ENCODE results near the gene SLC7A10. TPM values are rescaled to one million over a fixed set of nuclear protein-coding genes. Genes with fewer than 3 reads are reported as not detected.

The SLC7A10 gene
- total RNA-seq = not detected in 2 replicates

DNA sequence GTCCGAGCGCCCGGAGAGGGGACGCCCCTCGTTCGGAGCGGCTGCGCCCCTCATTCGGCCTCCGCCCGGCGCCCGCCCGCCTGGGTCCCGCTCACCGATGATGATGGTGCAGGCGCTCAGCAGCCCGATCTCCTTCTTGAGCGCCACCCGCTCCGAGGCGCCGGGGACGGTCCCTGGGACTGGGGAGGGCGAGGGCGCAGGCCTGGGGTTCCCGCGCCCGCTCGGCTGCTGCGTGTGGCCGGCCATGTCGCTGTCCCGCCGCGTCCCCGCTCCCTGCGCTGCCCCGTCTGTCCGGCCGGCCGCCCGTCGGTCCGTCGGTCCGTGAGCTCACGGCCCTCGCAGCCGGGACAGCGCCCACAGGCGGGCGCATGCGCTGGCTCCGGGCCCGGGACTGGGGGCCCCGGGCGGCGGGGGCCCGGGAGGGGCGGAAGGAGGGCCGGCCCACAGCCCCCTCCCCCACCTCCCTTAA lies at the start of gene SLC7A10:
Gene SLC7A10, minus strand, starts transcription at position 393 of the 469 bp plus-strand sequence. Its CDS starts 147 bp downstream, at position 246.
- Histone ChIP-seq H3K36me3 (ENCODE audit: control insufficient read depth, insufficient read depth, low read length) (no peaks in the 10 kb centered on the region), H3K27me3 (ENCODE audit: control insufficient read depth, insufficient read depth, low read length) (peaks cover 41% of the 10 kb centered on the region), H3K4me3 (ENCODE audit: low read depth, low read length) (no peak within 1 kb of the TSS)
- no peak for DNase-seq (ENCODE audit: low read depth)
- TF ChIP-seq, protein P1, sequence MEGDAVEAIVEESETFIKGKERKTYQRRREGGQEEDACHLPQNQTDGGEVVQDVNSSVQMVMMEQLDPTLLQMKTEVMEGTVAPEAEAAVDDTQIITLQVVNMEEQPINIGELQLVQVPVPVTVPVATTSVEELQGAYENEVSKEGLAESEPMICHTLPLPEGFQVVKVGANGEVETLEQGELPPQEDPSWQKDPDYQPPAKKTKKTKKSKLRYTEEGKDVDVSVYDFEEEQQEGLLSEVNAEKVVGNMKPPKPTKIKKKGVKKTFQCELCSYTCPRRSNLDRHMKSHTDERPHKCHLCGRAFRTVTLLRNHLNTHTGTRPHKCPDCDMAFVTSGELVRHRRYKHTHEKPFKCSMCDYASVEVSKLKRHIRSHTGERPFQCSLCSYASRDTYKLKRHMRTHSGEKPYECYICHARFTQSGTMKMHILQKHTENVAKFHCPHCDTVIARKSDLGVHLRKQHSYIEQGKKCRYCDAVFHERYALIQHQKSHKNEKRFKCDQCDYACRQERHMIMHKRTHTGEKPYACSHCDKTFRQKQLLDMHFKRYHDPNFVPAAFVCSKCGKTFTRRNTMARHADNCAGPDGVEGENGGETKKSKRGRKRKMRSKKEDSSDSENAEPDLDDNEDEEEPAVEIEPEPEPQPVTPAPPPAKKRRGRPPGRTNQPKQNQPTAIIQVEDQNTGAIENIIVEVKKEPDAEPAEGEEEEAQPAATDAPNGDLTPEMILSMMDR (IDR thresholded peaks at IDR 0.05; ENCODE audit: insufficient read depth, low read length, poor library complexity, severe bottlenecking) = no peak

GRCh38 chr19:33274663-33275558 lies 49.3 kb upstream of the SLC7A10 start:
- H3K27me3 ChIP-seq (ENCODE audit: control insufficient read depth, insufficient read depth, low read length) = no peaks in the 10 kb centered on the region
- H3K4me3 ChIP-seq (ENCODE audit: low read depth, low read length) = no peak overlapping the region
- no peaks in the 10 kb centered on the region for H3K36me3 ChIP-seq (ENCODE audit: control insufficient read depth, insufficient read depth, low read length)
- DNase-seq (ENCODE audit: low read depth) = no peak
- TF ChIP-seq, protein P1 (IDR thresholded peaks at IDR 0.05; ENCODE audit: insufficient read depth, low read length, poor library complexity, severe bottlenecking) = no peak

DNA sequence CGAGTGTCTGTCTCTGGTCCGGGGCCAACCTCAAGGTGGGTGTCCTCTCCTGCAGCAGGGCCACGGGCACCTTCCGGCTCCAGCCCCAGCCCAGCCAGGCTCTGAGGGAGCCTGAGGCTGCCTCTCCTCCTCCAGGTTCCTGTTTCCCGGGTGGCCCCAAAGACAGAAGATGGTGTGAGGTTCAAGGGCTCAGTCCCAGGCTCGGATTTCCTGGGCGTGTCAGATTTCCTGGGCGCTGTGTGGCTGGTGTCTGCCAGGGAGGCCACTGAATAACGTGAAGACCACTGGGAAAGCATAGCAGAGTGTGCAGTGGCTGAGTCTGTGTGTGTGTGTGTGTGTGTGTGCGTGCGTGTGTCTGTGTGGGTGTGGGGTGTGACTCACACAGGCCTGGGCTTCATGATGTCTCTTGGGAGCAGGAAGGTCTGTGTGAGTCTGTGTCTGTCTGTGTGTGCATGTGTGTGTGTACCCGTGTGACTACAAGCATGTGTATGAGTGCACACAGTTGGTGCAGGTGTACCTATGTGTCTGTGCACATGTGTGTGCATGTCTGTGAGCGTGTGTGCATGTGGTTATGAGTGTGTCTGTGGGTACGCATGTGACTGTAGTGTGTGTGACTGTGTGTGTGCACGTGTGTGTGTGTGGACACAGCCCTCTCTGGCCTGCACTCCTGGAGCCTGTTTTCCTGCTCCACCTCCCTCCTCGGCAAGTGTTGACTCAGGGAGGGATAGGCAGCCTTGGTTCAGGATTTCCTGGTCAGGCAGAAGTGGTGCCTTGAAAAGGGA lies 48.4 kb upstream of the SLC7A10 start:
- no peaks in the 10 kb centered on the region for H3K27me3 ChIP-seq (ENCODE audit: control insufficient read depth, insufficient read depth, low read length)
- peak; percentile 51 for DNase-seq (ENCODE audit: low read depth)
- TF ChIP-seq, protein P1 (IDR thresholded peaks at IDR 0.05; ENCODE audit: insufficient read depth, low read length, poor library complexity, severe bottlenecking) = no peak
- H3K4me3 ChIP-seq (ENCODE audit: low read depth, low read length) = no peak overlapping the region
- H3K36me3 ChIP-seq (ENCODE audit: control insufficient read depth, insufficient read depth, low read length) = no peaks in the 10 kb centered on the region

- TF ChIP-seq, protein P1 (IDR thresholded peaks at IDR 0.05; ENCODE audit: insufficient read depth, low read length, poor library complexity, severe bottlenecking) = no peak
- H3K27me3 ChIP-seq (ENCODE audit: control insufficient read depth, insufficient read depth, low read length) = no peaks in the 10 kb centered on the region
- no peaks in the 10 kb centered on the region for H3K36me3 ChIP-seq (ENCODE audit: control insufficient read depth, insufficient read depth, low read length)
- no peak overlapping the region for H3K4me3 ChIP-seq (ENCODE audit: low read depth, low read length)
- no peak for DNase-seq (ENCODE audit: low read depth)
These were observed 47.6 kb upstream of the SLC7A10 start for GRCh38 chr19:33273065-33273736.

GRCh38 chr19:33271246-33272021 lies 45.8 kb upstream of the SLC7A10 start:
- no peak for DNase-seq (ENCODE audit: low read depth)
- no peak overlapping the region for H3K4me3 ChIP-seq (ENCODE audit: low read depth, low read length)
- no peaks in the 10 kb centered on the region for H3K36me3 ChIP-seq (ENCODE audit: control insufficient read depth, insufficient read depth, low read length)
- peaks cover 4% of the 10 kb centered on the region for H3K27me3 ChIP-seq (ENCODE audit: control insufficient read depth, insufficient read depth, low read length)
- TF ChIP-seq, protein P1 (IDR thresholded peaks at IDR 0.05; ENCODE audit: insufficient read depth, low read length, poor library complexity, severe bottlenecking) = no peak

Measured in kidney epithelial cell (primary cell).